Smooth muscle cell (in vitro differentiated cells): ENCODE results near the gene CHST3. TPM values are rescaled to one million over a fixed set of nuclear protein-coding genes. Genes with fewer than 3 reads are reported as not detected.

Experiments
- DNase-seq: peaks from one replicate; lab custom pipeline; 2025; ENCODE audit not compliant: unreplicated experiment; lab: John Stamatoyannopoulos, UW
- H2AFZ ChIP-seq: fragments of 200-600 bp; sonication (generic); 2 replicates; pipeline ENCODE4 v1.6.0; 2016; ENCODE audit warnings: antibody characterized with exemption, low read depth, mild to moderate bottlenecking
- H3F3A ChIP-seq: fragments of 200-600 bp; sonication (generic); 2 replicates; pipeline ENCODE4 v1.6.0; 2017; ENCODE audit warnings: antibody characterized with exemption, low read depth
- H3K27ac ChIP-seq: fragments of 200-600 bp; sonication (generic); 2 replicates; pipeline ENCODE4 v1.5.1; 2016; ENCODE audit warnings: low read depth, mild to moderate bottlenecking
- H3K27me3 ChIP-seq: fragments of 200-600 bp; sonication (generic); 2 replicates; pipeline ENCODE4 v1.6.1; 2016; ENCODE audit warnings: low read depth, mild to moderate bottlenecking
- H3K36me3 ChIP-seq: fragments of 200-600 bp; sonication (generic); 2 replicates; pipeline ENCODE4 v1.5.1; 2016; ENCODE audit warnings: low read depth
- H3K4me1 ChIP-seq: fragments of 200-600 bp; sonication (generic); 2 replicates; pipeline ENCODE4 v1.5.1; 2016; ENCODE audit warnings: low read depth
- H3K4me2 ChIP-seq: fragments of 200-600 bp; sonication (generic); 2 replicates; pipeline ENCODE4 v1.6.0; 2016; ENCODE audit warnings: mild to moderate bottlenecking
- H3K4me3 ChIP-seq: fragments of 200-600 bp; sonication (generic); 2 replicates; pipeline ENCODE4 v1.5.1; 2016; ENCODE audit warnings: mild to moderate bottlenecking
- H3K79me2 ChIP-seq: fragments of 200-600 bp; sonication (generic); 2 replicates; pipeline ENCODE4 v1.6.0; 2016; ENCODE audit warnings: low read depth, mild to moderate bottlenecking
- H3K9ac ChIP-seq: fragments of 200-600 bp; sonication (generic); 2 replicates; pipeline ENCODE4 v1.6.0; 2016; ENCODE audit warnings: low read depth
- H3K9me3 ChIP-seq: fragments of 200-600 bp; sonication (generic); replicated peaks from 2 replicates; pipeline ENCODE4 v1.5.1; 2016; ENCODE audit warnings: low read depth
- H4K20me1 ChIP-seq: fragments of 200-600 bp; sonication (generic); 2 replicates; pipeline ENCODE4 v1.6.0; 2016; ENCODE audit warnings: low read depth
- WGBS: methylation state at CpG from one replicate; pipeline ENCODE4 v1.1.7; 2016; ENCODE audit warnings: low lambda C conversion rate; 5-methylcytosine and 5-hydroxymethylcytosine counted together
- polyA plus RNA-seq: library from polyadenylated mRNA; unstranded; fragments of >200 nt; fragmentation: Nextera tagmentation; extraction: Ambion mirVana; gene quantifications from 2 replicates; pipeline ENCODE4 v1.2.1, GENCODE V29; 2016
- total RNA-seq: library from RNA; depleted of rRNA; stranded (reverse); fragments of >200 nt; gene quantifications from 2 replicates; pipeline ENCODE4 v1.2.3, GENCODE V29; 2014
- TF ChIP-seq, protein P1 (sequence below): fragments of 200-600 bp; sonication (generic); IDR thresholded peaks from 2 replicates; pipeline ENCODE4 v1.5.1; 2017; ENCODE audit warnings: borderline replicate concordance, mild to moderate bottlenecking, antibody characterized with exemption; ENCODE audit not compliant: insufficient read depth, poor library complexity, severe bottlenecking

CHST3 gene
- total and polyA plus RNA-seq, 2 experiments from 2014 or later = 7.0 to 10.6 TPM

GRCh38 chr10:72006026-72006425 is 41.8 kb downstream of the CHST3 start:
- Histone ChIP-seq H3K4me2 (no peak overlapping the region), H3K27me3 (no peaks in the 10 kb centered on the region), H3K79me2 (peaks cover 15% of the 10 kb centered on the region), H3K4me3 (no peak overlapping the region), H3K36me3 (no peaks in the 10 kb centered on the region), H3F3A (peaks cover 9% of the 10 kb centered on the region), H3K27ac (no peak overlapping the region), H3K9me3 (no peaks in the 10 kb centered on the region), H3K4me1 (peaks cover 7% of the 10 kb centered on the region), H2AFZ (no peak overlapping the region), H4K20me1 (peaks cover 12% of the 10 kb centered on the region), H3K9ac (no peak overlapping the region)
- no peak for DNase-seq
- TF ChIP-seq, protein P1, sequence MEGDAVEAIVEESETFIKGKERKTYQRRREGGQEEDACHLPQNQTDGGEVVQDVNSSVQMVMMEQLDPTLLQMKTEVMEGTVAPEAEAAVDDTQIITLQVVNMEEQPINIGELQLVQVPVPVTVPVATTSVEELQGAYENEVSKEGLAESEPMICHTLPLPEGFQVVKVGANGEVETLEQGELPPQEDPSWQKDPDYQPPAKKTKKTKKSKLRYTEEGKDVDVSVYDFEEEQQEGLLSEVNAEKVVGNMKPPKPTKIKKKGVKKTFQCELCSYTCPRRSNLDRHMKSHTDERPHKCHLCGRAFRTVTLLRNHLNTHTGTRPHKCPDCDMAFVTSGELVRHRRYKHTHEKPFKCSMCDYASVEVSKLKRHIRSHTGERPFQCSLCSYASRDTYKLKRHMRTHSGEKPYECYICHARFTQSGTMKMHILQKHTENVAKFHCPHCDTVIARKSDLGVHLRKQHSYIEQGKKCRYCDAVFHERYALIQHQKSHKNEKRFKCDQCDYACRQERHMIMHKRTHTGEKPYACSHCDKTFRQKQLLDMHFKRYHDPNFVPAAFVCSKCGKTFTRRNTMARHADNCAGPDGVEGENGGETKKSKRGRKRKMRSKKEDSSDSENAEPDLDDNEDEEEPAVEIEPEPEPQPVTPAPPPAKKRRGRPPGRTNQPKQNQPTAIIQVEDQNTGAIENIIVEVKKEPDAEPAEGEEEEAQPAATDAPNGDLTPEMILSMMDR = no peak
- WGBS = 91% methylated on average over 3 of the region's 3 CpGs

GRCh38 chr10:72007246-72007892 is 43.2 kb downstream of the CHST3 start:
- no peak for DNase-seq
- Histone ChIP-seq H3K9ac (no peak overlapping the region), H3K27me3 (no peaks in the 10 kb centered on the region), H4K20me1 (peaks cover 8% of the 10 kb centered on the region), H3K4me2 (no peak overlapping the region), H2AFZ (no peak overlapping the region), H3K9me3 (no peaks in the 10 kb centered on the region), H3K4me3 (no peak overlapping the region), H3K27ac (no peak overlapping the region), H3K36me3 (no peaks in the 10 kb centered on the region), H3F3A (peaks cover 9% of the 10 kb centered on the region), H3K79me2 (peaks cover 9% of the 10 kb centered on the region), H3K4me1 (peaks cover 7% of the 10 kb centered on the region)
- WGBS = 98% methylated on average over 57 of the region's 59 CpGs
- TF ChIP-seq, protein P1 = no peak

DNA sequence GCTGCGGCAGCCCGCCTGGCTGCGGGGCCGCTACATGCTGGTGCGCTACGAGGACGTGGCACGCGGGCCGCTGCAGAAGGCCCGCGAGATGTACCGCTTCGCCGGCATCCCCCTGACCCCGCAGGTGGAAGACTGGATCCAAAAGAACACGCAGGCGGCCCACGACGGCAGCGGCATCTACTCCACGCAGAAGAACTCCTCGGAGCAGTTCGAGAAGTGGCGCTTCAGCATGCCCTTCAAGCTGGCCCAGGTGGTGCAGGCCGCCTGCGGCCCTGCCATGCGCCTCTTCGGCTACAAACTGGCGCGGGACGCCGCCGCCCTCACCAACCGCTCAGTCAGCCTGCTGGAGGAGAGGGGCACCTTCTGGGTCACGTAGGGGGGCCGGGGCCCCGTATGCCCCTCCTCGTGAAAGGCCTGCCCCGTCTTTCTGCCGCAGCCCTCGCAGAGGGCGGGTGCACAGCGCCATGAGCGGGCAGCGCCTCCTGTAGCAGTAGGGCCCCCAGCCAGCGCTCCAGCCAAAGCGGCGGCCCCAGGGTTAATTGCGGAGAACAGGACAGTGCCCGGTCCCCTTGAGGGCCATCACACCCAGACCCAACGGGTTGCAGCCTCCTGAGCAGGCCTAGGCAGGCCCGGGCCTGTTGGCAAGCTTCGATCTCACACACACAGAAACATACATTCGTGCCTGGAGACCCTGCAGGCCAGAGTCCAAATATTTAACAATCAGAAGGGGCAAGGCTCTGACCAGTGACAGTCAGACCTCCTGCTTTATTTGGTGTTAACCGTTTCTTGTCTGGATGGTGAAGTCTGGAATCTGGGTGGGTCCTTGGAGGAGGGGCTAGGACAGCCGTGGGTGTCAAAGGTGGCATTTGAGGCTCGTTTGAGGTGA is 44.1 kb downstream of the CHST3 start:
- TF ChIP-seq, protein P1 = no peak
- peaks cover under 1% of the 10 kb centered on the region for H3K79me2 ChIP-seq
- H3K27me3 ChIP-seq = no peaks in the 10 kb centered on the region
- H3F3A ChIP-seq = peaks cover 9% of the 10 kb centered on the region
- no peaks in the 10 kb centered on the region for H3K9me3 ChIP-seq
- 91% methylated on average over 58 of the region's 58 CpGs for whole genome bisulfite sequencing
- peak overlapping the region; percentile 94 for H3K27ac ChIP-seq
- H3K4me2 ChIP-seq = no peak overlapping the region
- H4K20me1 ChIP-seq = no peaks in the 10 kb centered on the region
- H3K9ac ChIP-seq = no peak overlapping the region
- no peak overlapping the region for H3K4me3 ChIP-seq
- no peak for DNase-seq
- H3K4me1 ChIP-seq = peaks cover 7% of the 10 kb centered on the region
- no peak overlapping the region for H2AFZ ChIP-seq
- H3K36me3 ChIP-seq = no peaks in the 10 kb centered on the region
